CD4-positive, alpha-beta memory T cell (primary cell): Measurements from ENCODE around the gene PLXND1. TPM values are rescaled to one million over a fixed set of nuclear protein-coding genes. Genes with fewer than 3 reads are reported as not detected.
A peak's percentile ranks its signal among the peaks of the same experiment; 100 is the strongest.

Source experiments
- CTCF ChIA-PET: fragments of 350-600 bp; sonication (Branson Sonifier 250); formaldehyde crosslinking; loops from one replicate; lab custom pipeline; 2021; ENCODE audit warnings: inconsistent platforms; ENCODE audit not compliant: partially characterized antibody; lab: Charles Lee
- POLR2A ChIA-PET: fragments of 350-600 bp; sonication (Branson Sonifier 250); formaldehyde crosslinking; loops from one replicate; lab custom pipeline; 2021; ENCODE audit not compliant: partially characterized antibody; lab: Charles Lee
- DNase-seq, 5 donors: peaks; one replicate each; pipeline versions ENCODE4 v3.0.0 to v3.0.0-alpha.2; 2020 to 2022; ENCODE audit warnings: mixed read lengths in 1 of 5
- H3K27ac ChIP-seq: one replicate; pipeline ENCODE4 v1.7.0; 2013; ENCODE audit warnings: low read depth, low read length
- H3K27me3 ChIP-seq: 2 replicates; pipeline ENCODE4 v1.7.0; 2013; ENCODE audit warnings: mild to moderate bottlenecking, low read length, moderate library complexity; ENCODE audit not compliant: insufficient read depth
- H3K36me3 ChIP-seq: 2 replicates; pipeline ENCODE4 v1.7.0; 2013; ENCODE audit warnings: mild to moderate bottlenecking, low read length, moderate library complexity; ENCODE audit not compliant: insufficient read depth
- H3K4me1 ChIP-seq: 2 replicates; pipeline ENCODE4 v1.7.0; 2013; ENCODE audit warnings: mild to moderate bottlenecking, low read length, moderate library complexity; ENCODE audit not compliant: insufficient read depth
- H3K4me3 ChIP-seq, 2 donors: one replicate each; pipeline ENCODE4 v1.7.0; 2013; ENCODE audit warnings: low read length in 2 of 2, mild to moderate bottlenecking in 1 of 2
- H3K9me3 ChIP-seq, 2 donors: one replicate each; pipeline ENCODE4 v1.7.0; 2013; ENCODE audit warnings: low read length in 2 of 2, control low read depth in 1 of 2; ENCODE audit not compliant: control insufficient read depth in 1 of 2
- H3K27ac Mint-ChIP-seq, 7 donors: one replicate each; pipeline ENCODE4 v1.8.0; 2020 to 2021; ENCODE audit warnings: mixed read lengths in 7 of 7, mild to moderate bottlenecking in 6 of 7, inconsistent platforms in 3 of 7, moderate library complexity in 3 of 7
- H3K27me3 Mint-ChIP-seq, 2 donors: one replicate each; pipeline ENCODE4 v1.8.0; 2020 to 2021; ENCODE audit warnings: mixed read lengths in 2 of 2
- H3K36me3 Mint-ChIP-seq, 2 donors: one replicate each; pipeline ENCODE4 v1.8.0; 2020 to 2021; ENCODE audit warnings: mixed read lengths in 2 of 2, inconsistent platforms in 1 of 2, mild to moderate bottlenecking in 1 of 2
- H3K4me1 Mint-ChIP-seq, 4 donors: one replicate each; pipeline ENCODE4 v1.8.0; 2020 to 2021; ENCODE audit warnings: mixed read lengths in 4 of 4, mild to moderate bottlenecking in 1 of 4
- H3K4me3 Mint-ChIP-seq, 8 donors: one replicate each; pipeline ENCODE4 v1.8.0; 2020 to 2021; ENCODE audit warnings: mixed read lengths in 8 of 8, mild to moderate bottlenecking in 7 of 8, moderate library complexity in 6 of 8, inconsistent platforms in 3 of 8
- H3K9me3 Mint-ChIP-seq, 8 donors: one replicate each; pipeline ENCODE4 v1.8.0; 2020 to 2021; ENCODE audit warnings: mixed read lengths in 8 of 8, mild to moderate bottlenecking in 5 of 8, inconsistent platforms in 3 of 8, moderate library complexity in 1 of 8
- intact Hi-C: fragments of 100-400 bp; cut with micrococcal nuclease; formaldehyde crosslinking; loops from one replicate; pipeline ENCODE4 v1.15.1; 2023
- polyA plus RNA-seq, 2 donors: library from polyadenylated mRNA; unstranded; fragments of 300-500 nt; fragmentation: Illumina TruSeq; gene quantifications; one replicate each; pipeline ENCODE4 v1.2.3, GENCODE V29; 2021
- total RNA-seq, 2 experiments: library from RNA; stranded (reverse); gene quantifications; one replicate each; pipeline ENCODE4 v1.2.3, GENCODE V29; 2021

PLXND1 gene
- total and polyA plus RNA-seq, 4 experiments from 2014 or later = 0.03 to 72.5 (median 40.1) TPM

- Mint-ChIP-seq H3K4me1 (peaks cover 20 to 63% (median 39%) of the 10 kb centered on the region in 4 donors), H3K4me3 (no peak overlapping the region), H3K27me3 (no peaks in the 10 kb centered on the region), H3K36me3 (no peaks in the 10 kb centered on the region), H3K27ac (peak overlapping the region in 1 of 7 donors; percentile 29), H3K9me3 (no peaks in the 10 kb centered on the region)
- H3K27ac ChIP-seq = no peak overlapping the region
- H3K9me3 ChIP-seq = no peaks in the 10 kb centered on the region
- no peak overlapping the region for H3K4me3 ChIP-seq
- intact Hi-C loops = no loop called here
- H3K4me1 ChIP-seq = peaks cover 27% of the 10 kb centered on the region
- H3K27me3 ChIP-seq = no peaks in the 10 kb centered on the region
- CTCF ChIA-PET = interaction anchor here (1.1 to 2.1 kb wide), 2 partner anchors 20 to 107 kb away, joined by 5 to 10 read pairs; no protein-coding TSS in a partner anchor
- no peak for DNase-seq
- no peaks in the 10 kb centered on the region for H3K36me3 ChIP-seq
- POLR2A ChIA-PET = interaction anchor here (0.8 to 9.3 kb wide), 4 partner anchors 8 to 69 kb away, joined by 3 to 128 read pairs (median 43); partner anchors contain the start of genes PLXND1 and RHO
Observed at GRCh38 chr3:129597087-129597999, 9.1 kb downstream of the PLXND1 start.

- Histone ChIP-seq H3K27me3 (no peaks in the 10 kb centered on the region), H3K9me3 (no peaks in the 10 kb centered on the region), H3K4me3 (no peak overlapping the region), H3K36me3 (no peaks in the 10 kb centered on the region), H3K4me1 (peaks cover 27% of the 10 kb centered on the region), H3K27ac (no peak overlapping the region)
- DNase-seq = no peak
- Mint-ChIP-seq H3K27ac (peak overlapping the region in 1 of 7 donors; percentile 29), H3K4me3 (peak overlapping the region in 1 of 8 donors; percentile 26), H3K9me3 (peaks cover 0 to 1% (median 0%) of the 10 kb centered on the region in 8 donors), H3K36me3 (no peaks in the 10 kb centered on the region), H3K27me3 (no peaks in the 10 kb centered on the region), H3K4me1 (peaks cover 19 to 60% (median 41%) of the 10 kb centered on the region in 4 donors)
- ChIA-PET CTCF (interaction anchor here (1.1 to 2.1 kb wide), 3 partner anchors 19 to 106 kb away, joined by 3 to 10 read pairs (median 5); no protein-coding TSS in a partner anchor), POLR2A (interaction anchor here (0.8 to 9.3 kb wide), 5 partner anchors 9 to 68 kb away, joined by 3 to 128 read pairs (median 3); partner anchors contain the start of genes PLXND1 and RHO)
- intact Hi-C loops = no loop called here
Observed at GRCh38 chr3:129596194-129597086, 10.0 kb downstream of the PLXND1 start.

- Mint-ChIP-seq H3K9me3 (peaks cover 0 to 1% (median 0%) of the 10 kb centered on the region in 8 donors), H3K27me3 (no peaks in the 10 kb centered on the region), H3K27ac (peak overlapping the region in 1 of 7 donors; percentile 42), H3K4me1 (peaks cover 19 to 61% (median 39%) of the 10 kb centered on the region in 4 donors), H3K4me3 (no peak overlapping the region), H3K36me3 (no peaks in the 10 kb centered on the region)
- intact Hi-C loops = no loop called here
- Histone ChIP-seq H3K4me3 (no peak overlapping the region), H3K9me3 (no peaks in the 10 kb centered on the region), H3K27me3 (no peaks in the 10 kb centered on the region), H3K36me3 (no peaks in the 10 kb centered on the region), H3K27ac (no peak overlapping the region), H3K4me1 (peaks cover 27% of the 10 kb centered on the region)
- no peak for DNase-seq
- POLR2A ChIA-PET = interaction anchor here (1.1 to 9.3 kb wide), 4 partner anchors 10 to 29 kb away, joined by 3 to 128 read pairs (median 43); partner anchors contain the start of gene PLXND1
- CTCF ChIA-PET = interaction anchor here (0.8 to 2.1 kb wide), 3 partner anchors 19 to 106 kb away, joined by 3 to 10 read pairs (median 4); no protein-coding TSS in a partner anchor
Observed at GRCh38 chr3:129595544-129596193, 10.8 kb downstream of the PLXND1 start.

- Mint-ChIP-seq H3K4me1 (peaks cover 16 to 54% (median 36%) of the 10 kb centered on the region in 4 donors), H3K9me3 (peaks cover 0 to 1% (median 0%) of the 10 kb centered on the region in 8 donors), H3K27me3 (no peaks in the 10 kb centered on the region), H3K27ac (peak overlapping the region in 2 of 7 donors; percentile 15 to 19), H3K4me3 (peak overlapping the region in 1 of 8 donors; percentile 31), H3K36me3 (no peaks in the 10 kb centered on the region)
- Histone ChIP-seq H3K27ac (no peak overlapping the region), H3K27me3 (no peaks in the 10 kb centered on the region), H3K4me1 (peaks cover 27% of the 10 kb centered on the region), H3K4me3 (no peak overlapping the region), H3K36me3 (no peaks in the 10 kb centered on the region), H3K9me3 (no peaks in the 10 kb centered on the region)
- POLR2A ChIA-PET = interaction anchor here (1.1 to 9.3 kb wide), 5 partner anchors 11 to 279 kb away, joined by 4 to 128 read pairs (median 6); partner anchors contain the start of gene PLXND1
- no peak for DNase-seq
- CTCF ChIA-PET = interaction anchor here (0.7 to 3.8 kb wide), 6 partner anchors 11 to 349 kb away, joined by 3 to 23 read pairs (median 7); partner anchors contain the start of gene PLXND1
- intact Hi-C loops = no loop called here
Observed at GRCh38 chr3:129594907-129595390, 11.5 kb downstream of the PLXND1 start.

GRCh38 chr3:129594409-129594808 is 12.1 kb downstream of the PLXND1 start:
- Histone ChIP-seq H3K4me1 (peaks cover 27% of the 10 kb centered on the region), H3K4me3 (peak overlapping the region in 1 of 2 donors; percentile 1), H3K27ac (no peak overlapping the region), H3K9me3 (no peaks in the 10 kb centered on the region), H3K36me3 (no peaks in the 10 kb centered on the region), H3K27me3 (no peaks in the 10 kb centered on the region)
- Mint-ChIP-seq H3K27me3 (no peaks in the 10 kb centered on the region), H3K27ac (peak overlapping the region in 4 of 7 donors; percentile 78 to 90 (median 86)), H3K36me3 (no peaks in the 10 kb centered on the region), H3K4me1 (peaks cover 16 to 49% (median 34%) of the 10 kb centered on the region in 4 donors), H3K4me3 (peak overlapping the region in 6 of 8 donors; percentile 51 to 86 (median 78)), H3K9me3 (peaks cover 0 to 1% (median 0%) of the 10 kb centered on the region in 8 donors)
- DNase-seq = no peak
- CTCF ChIA-PET = interaction anchor here (0.7 to 3.8 kb wide), 5 partner anchors 11 to 348 kb away, joined by 3 to 23 read pairs (median 10); partner anchors contain the start of gene PLXND1
- intact Hi-C loops = no loop called here
- POLR2A ChIA-PET = interaction anchor here (0.6 to 9.3 kb wide), 13 partner anchors 9 to 579 kb away, joined by 3 to 128 read pairs (median 4); partner anchors contain the start of gene PLXND1
